Heart left ventricle (tissue), 16 donors: ENCODE results near the gene PLCB1. TPM values are rescaled to one million over a fixed set of nuclear protein-coding genes. Genes with fewer than 3 reads are reported as not detected.

Experiments used
- ATAC-seq, 4 donors: fragments of 200-7000 bp; cut with Tn5 transposase; one replicate each; pipeline ENCODE4 v1.9.1; 2020 to 2022; ENCODE audit warnings: moderate library complexity in 4 of 4, mild to moderate bottlenecking in 3 of 4, moderate number of reproducible peaks in 1 of 4
- DNase-seq, 5 donors: peaks; one replicate each; pipeline ENCODE4 v3.0.0-alpha.2; 2020
- H3K27ac ChIP-seq, 12 donors: fragments of 200-600 bp; sonication (generic) in 4 of 12; one replicate each; pipeline versions ENCODE4 v1.5.0 to v1.8.0; 2016 to 2022; ENCODE audit warnings: mild to moderate bottlenecking in 2 of 12
- H3K27me3 ChIP-seq, 9 donors: fragments of 200-600 bp; sonication (generic) in 2 of 9; one replicate each; pipeline versions ENCODE4 v1.5.1 to v1.8.0; 2016 to 2022; ENCODE audit warnings: mild to moderate bottlenecking in 3 of 9
- H3K36me3 ChIP-seq, 9 donors: fragments of 200-600 bp; sonication (generic) in 2 of 9; one replicate each; pipeline versions ENCODE4 v1.5.0 to v1.8.0; 2018 to 2022; ENCODE audit warnings: mild to moderate bottlenecking in 2 of 9
- H3K4me1 ChIP-seq, 12 donors: fragments of 200-600 bp; sonication (generic) in 4 of 12; one replicate each; pipeline versions ENCODE4 v1.5.0 to v1.8.0; 2016 to 2022; ENCODE audit warnings: mild to moderate bottlenecking in 3 of 12
- H3K4me3 ChIP-seq, 12 donors: fragments of 200-600 bp; sonication (generic) in 4 of 12; one replicate each; pipeline versions ENCODE4 v1.5.0 to v1.8.0; 2017 to 2022; ENCODE audit warnings: mild to moderate bottlenecking in 9 of 12, moderate library complexity in 4 of 12
- H3K9me3 ChIP-seq, 12 donors: fragments of 200-600 bp; sonication (generic) in 4 of 12; one replicate each; pipeline versions ENCODE4 v1.5.0 to v1.8.0; 2016 to 2022; ENCODE audit warnings: mild to moderate bottlenecking in 1 of 12
- POLR2A ChIP-seq, 2 donors: fragments of 450-650 bp; IDR thresholded peaks; one replicate each; pipeline ENCODE4 v1.6.1; 2017; ENCODE audit warnings: antibody characterized with exemption in 2 of 2, mild to moderate bottlenecking in 2 of 2, moderate library complexity in 2 of 2
- WGBS, 4 donors: extraction: QIAGEN DNeasy Blood & Tissue Kit in 2 of 4; methylation state at CpG; one replicate each; pipeline versions ENCODE4 v1.1.5 to v1.1.7; 2013 to 2018; 5-methylcytosine and 5-hydroxymethylcytosine counted together
- intact Hi-C, 10 donors: fragments of 100-400 bp; cut with DNase I; formaldehyde crosslinking; loops; one replicate each; pipeline versions ENCODE4 v1.11.1 to v1.14.2; 2022
- polyA plus RNA-seq, 2 donors: library from polyadenylated mRNA; stranded (reverse); fragments of 200-250 nt; gene quantifications; one replicate each; pipeline ENCODE4 v1.2.3, GENCODE V29; 2013
- total RNA-seq, 9 donors: library from RNA; depleted of rRNA in 2 of 9; stranded (reverse); fragments of >200 nt in 2 of 9; fragmentation: NEBNext Ultra II Directional in 3 of 9; extraction: Animal tissue kit (Norgen Biotek cat#: 25700) in 3 of 9; gene quantifications; one replicate each; pipeline versions ENCODE4 v1.1.0 to v1.2.4, GENCODE V29; 2016 to 2023
- TF ChIP-seq, protein P1 (sequence below), 12 donors: fragments of 200-600 bp; sonication (generic) in 4 of 12; IDR thresholded peaks; one replicate each; pipeline versions ENCODE4 v1.5.0 to v1.8.0; 2018 to 2022; ENCODE audit warnings: antibody characterized with exemption in 12 of 12, mild to moderate bottlenecking in 5 of 12
- donor health status: ischemic (EF 13 %, LVEDD 7.1; RV severe dilation, severe dysfunction).
- donor health status: healthy with polysubstance abuse.
- donor health status: DM: no; HTN: yes; CAD: no.
- donor health status: DM: no; HTN: no; CAD: no.
- donor health status: ischemic (EF 25% LVEDD 6.9; RV normal size, moderate dysfunction).
- donor health status: ischemic (EF 25% LVEDD 5.7; RV mildly dilated, moderate dysfunction).
- donor health status: healthy.
- donor health status: DM: yes; HTN: yes; CAD: no.
- donor health status: ischemic (EF 35%, LVEDD 5.7; RV mildly dilated, moderate dysfunction).
- donor health status: nonischemic (EF 11% LVEDD 7.7; RV severe dilation, severe dysfunction).
- donor health status: DM: yes; HTN: yes; CAD: no.
- donor health status: PGD.
- donor health status: ischemic (EF 29% LVEDD 5.4; RV normal size, mild dysfunction).
- donor health status: nonischemic (EF 23%, LVEDD 6.1; RV moderate dilation, normal function).

Gene PLCB1
- total and polyA plus RNA-seq, 11 donors: 2.5 to 12.1 (median 7.4) TPM

DNA sequence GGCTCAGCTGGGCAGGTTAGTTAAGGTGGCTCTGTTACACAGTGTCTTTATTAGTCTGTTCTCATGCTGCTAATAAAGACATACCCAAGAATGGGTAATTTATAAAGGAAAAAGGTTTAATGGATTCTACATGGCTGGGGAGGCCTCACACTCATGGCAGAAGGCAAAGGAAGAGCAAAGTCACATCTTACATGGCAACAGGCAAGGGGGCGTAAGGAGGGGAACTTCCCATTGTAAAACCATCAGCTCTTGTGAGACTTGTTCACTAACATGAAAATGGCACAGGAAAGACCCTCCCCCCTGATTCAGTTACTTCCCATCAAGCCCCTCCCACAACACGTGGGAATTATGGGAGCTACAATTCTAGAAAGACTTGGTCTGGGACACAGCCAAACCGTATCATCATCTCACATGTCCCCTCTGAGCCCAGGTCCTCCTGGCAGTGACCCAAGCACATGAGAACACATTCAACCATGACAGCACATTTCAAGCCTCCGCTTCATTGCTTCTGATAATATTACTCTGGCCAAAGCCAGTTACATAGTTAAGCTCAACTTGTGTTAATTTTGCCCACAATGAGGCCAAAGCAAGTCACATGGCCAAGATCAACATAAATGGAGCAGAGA is 383.9 kb downstream of the PLCB1 start:
- no peak overlapping the region for H3K4me3 ChIP-seq
- WGBS, 4 donors: 84 to 89% (median 86%) methylated on average over 4 of the region's 4 CpGs
- no peaks in the 10 kb centered on the region for H3K9me3 ChIP-seq
- H3K36me3 ChIP-seq: no peaks in the 10 kb centered on the region
- no peak overlapping the region for H3K27ac ChIP-seq
- TF ChIP-seq, protein P1, sequence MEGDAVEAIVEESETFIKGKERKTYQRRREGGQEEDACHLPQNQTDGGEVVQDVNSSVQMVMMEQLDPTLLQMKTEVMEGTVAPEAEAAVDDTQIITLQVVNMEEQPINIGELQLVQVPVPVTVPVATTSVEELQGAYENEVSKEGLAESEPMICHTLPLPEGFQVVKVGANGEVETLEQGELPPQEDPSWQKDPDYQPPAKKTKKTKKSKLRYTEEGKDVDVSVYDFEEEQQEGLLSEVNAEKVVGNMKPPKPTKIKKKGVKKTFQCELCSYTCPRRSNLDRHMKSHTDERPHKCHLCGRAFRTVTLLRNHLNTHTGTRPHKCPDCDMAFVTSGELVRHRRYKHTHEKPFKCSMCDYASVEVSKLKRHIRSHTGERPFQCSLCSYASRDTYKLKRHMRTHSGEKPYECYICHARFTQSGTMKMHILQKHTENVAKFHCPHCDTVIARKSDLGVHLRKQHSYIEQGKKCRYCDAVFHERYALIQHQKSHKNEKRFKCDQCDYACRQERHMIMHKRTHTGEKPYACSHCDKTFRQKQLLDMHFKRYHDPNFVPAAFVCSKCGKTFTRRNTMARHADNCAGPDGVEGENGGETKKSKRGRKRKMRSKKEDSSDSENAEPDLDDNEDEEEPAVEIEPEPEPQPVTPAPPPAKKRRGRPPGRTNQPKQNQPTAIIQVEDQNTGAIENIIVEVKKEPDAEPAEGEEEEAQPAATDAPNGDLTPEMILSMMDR (IDR thresholded peaks at IDR 0.05): no peak
- TF ChIP-seq POLR2A (IDR thresholded peaks at IDR 0.05): no peak
- H3K4me1 ChIP-seq: peaks cover 0 to 5% (median 0%) of the 10 kb centered on the region in 12 donors
- DNase-seq: no peak
- no peak for ATAC-seq
- intact Hi-C loops: no loop called here
- H3K27me3 ChIP-seq: no peaks in the 10 kb centered on the region

DNA sequence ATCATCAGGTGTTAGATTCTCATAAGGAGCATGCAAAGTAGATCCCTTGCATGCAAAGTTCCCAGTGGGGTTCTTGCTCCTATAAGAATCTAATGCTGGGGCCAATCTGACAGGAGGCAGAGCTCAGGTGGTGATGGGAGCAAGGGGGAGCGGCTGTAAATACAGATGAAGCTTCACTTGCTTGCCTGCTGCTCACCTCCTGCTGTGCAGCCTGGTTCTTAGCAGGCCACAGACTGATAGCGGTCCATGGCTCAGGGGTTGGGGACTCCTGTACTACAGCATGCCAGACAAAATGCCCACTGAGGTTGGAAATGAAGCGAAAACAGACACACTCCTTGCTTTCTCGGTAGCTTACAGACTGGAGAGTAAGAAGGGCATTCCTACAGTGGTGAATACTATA is 386.8 kb downstream of the PLCB1 start:
- ATAC-seq (no peak), DNase-seq (no peak)
- intact Hi-C loops: no loop called here
- Histone ChIP-seq H3K36me3 (no peaks in the 10 kb centered on the region), H3K9me3 (no peaks in the 10 kb centered on the region), H3K4me1 (peaks cover 0 to 5% (median 0%) of the 10 kb centered on the region in 12 donors), H3K27ac (no peak overlapping the region), H3K27me3 (no peaks in the 10 kb centered on the region), H3K4me3 (no peak overlapping the region)
- TF ChIP-seq POLR2A (IDR thresholded peaks at IDR 0.05): no peak
- WGBS, 4 donors: 61 to 79% (median 72%) methylated on average over 4 of the region's 4 CpGs

DNA sequence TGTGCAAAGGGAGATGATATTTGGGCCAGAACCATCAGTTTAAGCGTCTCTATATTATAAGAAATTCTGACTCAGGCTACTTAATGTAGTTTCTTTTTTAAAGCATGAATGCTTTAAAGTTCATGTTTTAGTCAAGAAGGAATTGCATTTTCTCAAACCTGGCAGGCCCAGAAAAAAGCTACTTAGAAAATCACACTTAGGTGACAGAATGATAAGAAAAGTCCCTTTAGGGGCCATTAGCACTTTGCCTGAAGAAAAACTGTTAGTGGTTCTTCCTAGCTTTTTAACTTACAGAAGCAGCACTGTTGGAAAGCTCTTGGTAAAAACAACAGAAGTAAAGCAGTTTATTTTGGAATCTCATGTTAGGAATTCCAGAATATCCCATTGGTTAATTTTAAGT is 387.8 kb downstream of the PLCB1 start:
- Histone ChIP-seq H3K27me3 (no peaks in the 10 kb centered on the region), H3K27ac (no peak overlapping the region), H3K36me3 (no peaks in the 10 kb centered on the region), H3K4me1 (peaks cover 0 to 6% (median 0%) of the 10 kb centered on the region in 12 donors), H3K9me3 (no peaks in the 10 kb centered on the region), H3K4me3 (no peak overlapping the region)
- no peak for ATAC-seq
- WGBS, 4 donors: 87 to 94% (median 92%) methylated on average over 1 of the region's 1 CpG
- DNase-seq: no peak
- TF ChIP-seq POLR2A (IDR thresholded peaks at IDR 0.05): no peak
- TF ChIP-seq, protein P1 (IDR thresholded peaks at IDR 0.05): no peak
- intact Hi-C loops: no loop called here

DNA sequence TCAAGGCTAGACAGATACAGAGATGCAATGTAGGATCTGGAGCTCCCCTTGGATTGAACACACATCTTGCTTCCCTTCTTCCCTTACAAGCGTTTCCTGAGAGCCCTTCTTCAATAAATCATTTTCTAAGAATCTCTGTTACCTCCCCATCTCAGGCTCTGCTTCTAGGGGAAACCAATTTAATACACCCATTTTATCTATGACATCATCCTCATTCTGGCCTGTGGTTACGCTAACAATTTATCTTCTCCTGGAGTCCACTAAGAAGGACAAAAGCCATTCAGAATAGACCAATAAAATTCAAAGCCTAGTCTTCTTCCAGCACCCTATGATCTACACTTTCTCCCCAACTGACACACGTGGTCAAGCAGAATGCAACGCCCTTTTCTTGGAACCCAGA is 390.1 kb downstream of the PLCB1 start:
- DNase-seq (no peak), ATAC-seq (no peak)
- 73 to 96% (median 88%) methylated on average over 4 of the region's 4 CpGs for WGBS, 4 donors
- peaks cover 0 to 6% (median 0%) of the 10 kb centered on the region in 12 donors for H3K4me1 ChIP-seq
- no peak overlapping the region for H3K4me3 ChIP-seq
- intact Hi-C loops: no loop called here
- H3K27ac ChIP-seq: no peak overlapping the region
- no peaks in the 10 kb centered on the region for H3K36me3 ChIP-seq
- no peaks in the 10 kb centered on the region for H3K27me3 ChIP-seq
- no peaks in the 10 kb centered on the region for H3K9me3 ChIP-seq
- TF ChIP-seq, protein P1 (IDR thresholded peaks at IDR 0.05): no peak
- no peak for TF ChIP-seq POLR2A (IDR thresholded peaks at IDR 0.05)

- 78 to 91% (median 82%) methylated on average over 5 of the region's 5 CpGs for WGBS, 4 donors
- H3K36me3 ChIP-seq: no peaks in the 10 kb centered on the region
- no peak for DNase-seq
- intact Hi-C loops: no loop called here
- no peak overlapping the region for H3K4me3 ChIP-seq
- no peak for ATAC-seq
- H3K27me3 ChIP-seq: no peaks in the 10 kb centered on the region
- peaks cover 0 to 11% (median 0%) of the 10 kb centered on the region in 12 donors for H3K4me1 ChIP-seq
- H3K9me3 ChIP-seq: no peaks in the 10 kb centered on the region
- TF ChIP-seq POLR2A (IDR thresholded peaks at IDR 0.05): no peak
- TF ChIP-seq, protein P1 (IDR thresholded peaks at IDR 0.05): peak in 2 of 12 donors; percentile 35 to 39
- no peak overlapping the region for H3K27ac ChIP-seq
These were observed 391.6 kb downstream of the PLCB1 start for GRCh38 chr20:8523684-8524083.
